SK-N-SH (cell line): ENCODE results near the gene CSKMT. TPM values are rescaled to one million over a fixed set of nuclear protein-coding genes. Genes with fewer than 3 reads are reported as not detected.

ENCODE experiments used
- CTCF ChIP-seq: fragments of 200-600 bp; sonication (generic); IDR thresholded peaks from 2 replicates; pipeline ENCODE4 v1.6.1; 2017; ENCODE audit warnings: antibody characterized with exemption, mild to moderate bottlenecking, moderate library complexity
- ELF1 ChIP-seq: IDR thresholded peaks from 2 replicates; pipeline ENCODE4 v1.4.0; 2012
- EP300 ChIP-seq, 2 experiments: IDR thresholded peaks; 2 replicates each; pipeline versions ENCODE4 v1.4.0 to v1.6.1; 2012; ENCODE audit warnings: borderline replicate concordance in 1 of 2, low read depth in 1 of 2, low read length in 1 of 2
- EZH2phosphoT487 ChIP-seq: fragments of 200-600 bp; sonication (generic); IDR thresholded peaks from 2 replicates; pipeline ENCODE4 v1.6.1; 2017; ENCODE audit warnings: low read depth, mixed run types, mild to moderate bottlenecking, antibody characterized with exemption, moderate library complexity, borderline replicate concordance
- FOSL2 ChIP-seq: IDR thresholded peaks from 2 replicates; pipeline ENCODE4 v1.4.0; 2012; ENCODE audit warnings: low read depth, mild to moderate bottlenecking, moderate library complexity, borderline replicate concordance
- FOXJ3 ChIP-seq: sonication (generic); formaldehyde crosslinking; IDR thresholded peaks from 2 replicates; pipeline ENCODE4 v1.5.1; 2020; ENCODE audit warnings: mild to moderate bottlenecking, missing genetic modification reagents
- FOXM1 ChIP-seq: IDR thresholded peaks from 2 replicates; pipeline ENCODE4 v1.4.0; 2012; ENCODE audit warnings: low read depth, mild to moderate bottlenecking
- GABPA ChIP-seq: IDR thresholded peaks from 2 replicates; pipeline ENCODE4 v1.4.0; 2012; ENCODE audit warnings: low read depth, mild to moderate bottlenecking
- GATA2 ChIP-seq: sonication (generic); formaldehyde crosslinking; IDR thresholded peaks from 2 replicates; pipeline ENCODE4 v1.5.0; 2020; ENCODE audit warnings: mild to moderate bottlenecking, missing genetic modification reagents
- IRF3 ChIP-seq: fragments of 150-350 bp; IDR thresholded peaks from 2 replicates; pipeline ENCODE4 v1.6.1; 2016; ENCODE audit warnings: mild to moderate bottlenecking, low read depth, low read length
- JUND ChIP-seq: IDR thresholded peaks from 2 replicates; pipeline ENCODE4 v1.4.0; 2012
- MEF2A ChIP-seq: IDR thresholded peaks from 2 replicates; pipeline ENCODE4 v1.4.0; 2012; ENCODE audit warnings: low read depth, borderline replicate concordance
- MXI1 ChIP-seq: IDR thresholded peaks from 2 replicates; pipeline ENCODE4 v1.6.1; 2012; ENCODE audit warnings: mild to moderate bottlenecking, low read depth, low read length, improper control_type of control experiment
- NFIC ChIP-seq: IDR thresholded peaks from 2 replicates; pipeline ENCODE4 v1.4.0; 2012; ENCODE audit warnings: borderline replicate concordance
- PBX3 ChIP-seq: IDR thresholded peaks from 2 replicates; pipeline ENCODE4; 2012
- RAD21 ChIP-seq: IDR thresholded peaks from 2 replicates; pipeline ENCODE4 v1.6.1; 2012; ENCODE audit warnings: mild to moderate bottlenecking, low read length
- RCOR1 ChIP-seq: fragments of 150-350 bp; IDR thresholded peaks from 2 replicates; pipeline ENCODE4 v1.6.1; 2017; ENCODE audit warnings: antibody characterized with exemption, low read length
- RFX5 ChIP-seq: IDR thresholded peaks from 2 replicates; pipeline ENCODE4 v1.6.1; 2012; ENCODE audit warnings: mild to moderate bottlenecking, improper control_type of control experiment, low read length
- SIN3A ChIP-seq: IDR thresholded peaks from 2 replicates; pipeline ENCODE4 v1.6.1; 2012; ENCODE audit warnings: low read depth, mild to moderate bottlenecking, low read length, moderate library complexity, borderline replicate concordance
- SMC3 ChIP-seq: IDR thresholded peaks from 2 replicates; pipeline ENCODE4 v1.6.1; 2012; ENCODE audit warnings: low read depth, low read length, improper control_type of control experiment
- TAF1 ChIP-seq: IDR thresholded peaks from 2 replicates; pipeline ENCODE4 v1.6.1; 2012; ENCODE audit warnings: low read depth, mild to moderate bottlenecking, low read length, moderate library complexity, borderline replicate concordance
- TCF12 ChIP-seq: IDR thresholded peaks from 2 replicates; pipeline ENCODE4 v1.4.0; 2012
- TEAD4 ChIP-seq: IDR thresholded peaks from 2 replicates; pipeline ENCODE4 v1.4.0; 2012; ENCODE audit warnings: mild to moderate bottlenecking, borderline replicate concordance; ENCODE audit not compliant: insufficient read depth
- polyA plus RNA-seq, 3 experiments: library from polyadenylated mRNA; depleted of rRNA; stranded (reverse); fragments of >200 nt; gene quantifications; 2 replicates each; pipeline ENCODE4 v1.2.3, GENCODE V29; 2012
- TF ChIP-seq, protein P1 (sequence below): IDR thresholded peaks from 2 replicates; pipeline ENCODE4 v1.4.0; 2012; ENCODE audit warnings: low read depth
- TF ChIP-seq, protein P2 (sequence below): IDR thresholded peaks from 2 replicates; pipeline ENCODE4 v1.4.0; 2012; ENCODE audit warnings: low read depth, borderline replicate concordance
- TF ChIP-seq, protein P3 (sequence below): IDR thresholded peaks from 2 replicates; pipeline ENCODE4 v1.4.0; 2012; ENCODE audit warnings: low read depth, borderline replicate concordance

Gene CSKMT
- polyA plus RNA-seq, 1 of the 3 experiments (the other 2 are of a cell fraction): 11.1 TPM

- TF ChIP-seq, protein P1, sequence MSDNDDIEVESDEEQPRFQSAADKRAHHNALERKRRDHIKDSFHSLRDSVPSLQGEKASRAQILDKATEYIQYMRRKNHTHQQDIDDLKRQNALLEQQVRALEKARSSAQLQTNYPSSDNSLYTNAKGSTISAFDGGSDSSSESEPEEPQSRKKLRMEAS: peak; percentile 74; the same call in 1 of the 2 replicates
- peak; percentile 86 for TF ChIP-seq GABPA
- TF ChIP-seq TCF12: no peak
- TF ChIP-seq TEAD4: no peak
- peak; percentile 52 for TF ChIP-seq ELF1
- no peak for TF ChIP-seq CTCF
- no peak for TF ChIP-seq SMC3
- TF ChIP-seq FOXM1: no peak
- TF ChIP-seq MEF2A: no peak
- peak; percentile 52; the same call in 1 of the 2 replicates for TF ChIP-seq TAF1
- TF ChIP-seq SIN3A: peak; percentile 59; the same call in 1 of the 2 replicates
- TF ChIP-seq, protein P2, sequence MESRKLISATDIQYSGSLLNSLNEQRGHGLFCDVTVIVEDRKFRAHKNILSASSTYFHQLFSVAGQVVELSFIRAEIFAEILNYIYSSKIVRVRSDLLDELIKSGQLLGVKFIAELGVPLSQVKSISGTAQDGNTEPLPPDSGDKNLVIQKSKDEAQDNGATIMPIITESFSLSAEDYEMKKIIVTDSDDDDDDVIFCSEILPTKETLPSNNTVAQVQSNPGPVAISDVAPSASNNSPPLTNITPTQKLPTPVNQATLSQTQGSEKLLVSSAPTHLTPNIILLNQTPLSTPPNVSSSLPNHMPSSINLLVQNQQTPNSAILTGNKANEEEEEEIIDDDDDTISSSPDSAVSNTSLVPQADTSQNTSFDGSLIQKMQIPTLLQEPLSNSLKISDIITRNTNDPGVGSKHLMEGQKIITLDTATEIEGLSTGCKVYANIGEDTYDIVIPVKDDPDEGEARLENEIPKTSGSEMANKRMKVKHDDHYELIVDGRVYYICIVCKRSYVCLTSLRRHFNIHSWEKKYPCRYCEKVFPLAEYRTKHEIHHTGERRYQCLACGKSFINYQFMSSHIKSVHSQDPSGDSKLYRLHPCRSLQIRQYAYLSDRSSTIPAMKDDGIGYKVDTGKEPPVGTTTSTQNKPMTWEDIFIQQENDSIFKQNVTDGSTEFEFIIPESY: no peak
- TF ChIP-seq MXI1: peak; percentile 87
- TF ChIP-seq IRF3: no peak
- no peak for TF ChIP-seq JUND
- TF ChIP-seq RFX5: no peak
- no peak for TF ChIP-seq EP300 (IDR thresholded peaks at IDR 0.05; ENCODE audit: borderline replicate concordance in 1 of 2, low read depth in 1 of 2, low read length in 1 of 2)
- no peak for TF ChIP-seq PBX3
- TF ChIP-seq RAD21: no peak
- no peak for TF ChIP-seq FOXJ3 (CRISPR knock-in tag)
- TF ChIP-seq NFIC: peak; percentile 49; the same call in 1 of the 2 replicates
- TF ChIP-seq GATA2 (CRISPR knock-in tag): peak; percentile 88
- TF ChIP-seq EZH2phosphoT487: no peak
- no peak for TF ChIP-seq RCOR1
- peak; percentile 19; the same call in 1 of the 2 replicates for TF ChIP-seq FOSL2
- TF ChIP-seq, protein P3, sequence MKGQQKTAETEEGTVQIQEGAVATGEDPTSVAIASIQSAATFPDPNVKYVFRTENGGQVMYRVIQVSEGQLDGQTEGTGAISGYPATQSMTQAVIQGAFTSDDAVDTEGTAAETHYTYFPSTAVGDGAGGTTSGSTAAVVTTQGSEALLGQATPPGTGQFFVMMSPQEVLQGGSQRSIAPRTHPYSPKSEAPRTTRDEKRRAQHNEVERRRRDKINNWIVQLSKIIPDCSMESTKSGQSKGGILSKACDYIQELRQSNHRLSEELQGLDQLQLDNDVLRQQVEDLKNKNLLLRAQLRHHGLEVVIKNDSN: no peak
Observed at GRCh38 chr11:62705880-62706849, 41.1 kb downstream of the CSKMT start (continued).
